CD14-positive monocyte (primary cell): ENCODE results near the gene SSBP3. TPM values are rescaled to one million over a fixed set of nuclear protein-coding genes. Genes with fewer than 3 reads are reported as not detected.
A peak's percentile ranks its signal among the peaks of the same experiment; 100 is the strongest.

Experiments
- DNase-seq, 3 donors: peaks; one replicate each; pipeline ENCODE4 v3.0.0-alpha.2; 2011 to 2022
- H2AFZ ChIP-seq: 2 replicates; pipeline ENCODE4 v1.6.0; 2012; ENCODE audit warnings: mild to moderate bottlenecking, low read depth, low read length, inconsistent platforms; ENCODE audit not compliant: insufficient read depth, poor library complexity, severe bottlenecking
- H3K27ac ChIP-seq, 2 donors: 1 replicate in 1 of 2; 2 replicates in 1 of 2; pipeline ENCODE4 v1.5.1; 2012 to 2013; ENCODE audit warnings: low read length in 2 of 2, control low read depth in 1 of 2, inconsistent platforms in 1 of 2, low read depth in 1 of 2, mild to moderate bottlenecking in 1 of 2
- H3K27me3 ChIP-seq, 2 donors: one replicate each; pipeline versions ENCODE4 v1.6.0 to v1.6.1; 2011 to 2013; ENCODE audit warnings: low read length in 2 of 2; ENCODE audit not compliant: control insufficient read depth in 2 of 2, insufficient read depth in 2 of 2
- H3K36me3 ChIP-seq, 2 donors: replicated peaks in 1 of 2; 1 replicate in 1 of 2; 2 replicates in 1 of 2; pipeline versions ENCODE4 v1.5.1 to v1.6.1; 2012 to 2013; ENCODE audit warnings: low read length in 2 of 2, control low read depth in 1 of 2, inconsistent platforms in 1 of 2, mild to moderate bottlenecking in 1 of 2; ENCODE audit not compliant: insufficient read depth in 2 of 2, control insufficient read depth in 1 of 2
- H3K4me1 ChIP-seq, 2 donors: 1 replicate in 1 of 2; 2 replicates in 1 of 2; pipeline versions ENCODE4 v1.5.1 to v1.6.1; 2012 to 2013; ENCODE audit warnings: low read length in 2 of 2, control low read depth in 1 of 2, inconsistent platforms in 1 of 2, mild to moderate bottlenecking in 1 of 2, moderate library complexity in 1 of 2; ENCODE audit not compliant: insufficient read depth in 2 of 2, control insufficient read depth in 1 of 2
- H3K4me2 ChIP-seq: replicated peaks from 2 replicates; pipeline ENCODE3; 2012; ENCODE audit warnings: low read length, moderate library complexity, mild to moderate bottlenecking; ENCODE audit not compliant: poor library complexity, severe bottlenecking; ENCODE audit errors: extremely low read depth
- H3K4me3 ChIP-seq, 3 experiments: fragments of 200-600 bp in 1 of 3; sonication (generic) in 1 of 3; replicated peaks in 1 of 3; 1 replicate in 2 of 3; 2 replicates in 1 of 3; pipeline ENCODE4 v1.5.1; 2011 to 2013; ENCODE audit warnings: low read length in 3 of 3, mild to moderate bottlenecking in 3 of 3, control low read depth in 2 of 3, low read depth in 2 of 3, inconsistent platforms in 1 of 3, moderate library complexity in 1 of 3
- H3K79me2 ChIP-seq: 2 replicates; pipeline ENCODE4 v1.6.0; 2012; ENCODE audit warnings: mild to moderate bottlenecking, control low read depth, inconsistent platforms, low read length, moderate library complexity; ENCODE audit not compliant: insufficient read depth
- H3K9ac ChIP-seq: 2 replicates; pipeline ENCODE4 v1.6.0; 2017; ENCODE audit warnings: low read length, mild to moderate bottlenecking; ENCODE audit not compliant: insufficient read depth, poor library complexity, severe bottlenecking
- H3K9me3 ChIP-seq, 2 donors: replicated peaks in 1 of 2; 1 replicate in 1 of 2; 2 replicates in 1 of 2; pipeline versions ENCODE4 v1.5.1 to v1.6.1; 2012 to 2013; ENCODE audit warnings: low read length in 2 of 2, control low read depth in 1 of 2; ENCODE audit not compliant: control insufficient read depth in 1 of 2, insufficient read depth in 1 of 2
- H4K20me1 ChIP-seq: 2 replicates; pipeline ENCODE4 v1.6.0; 2012; ENCODE audit warnings: mild to moderate bottlenecking, low read length, control low read depth, moderate library complexity; ENCODE audit not compliant: insufficient read depth
- H3K27ac Mint-ChIP-seq, 7 donors: one replicate each; pipeline ENCODE4 v1.8.0; 2020; ENCODE audit warnings: mild to moderate bottlenecking in 7 of 7, mixed read lengths in 7 of 7, moderate library complexity in 6 of 7, inconsistent platforms in 2 of 7
- H3K27me3 Mint-ChIP-seq, 3 donors: one replicate each; pipeline ENCODE4 v1.8.0; 2021 to 2022; ENCODE audit warnings: low read depth in 3 of 3, mild to moderate bottlenecking in 3 of 3, mixed read lengths in 3 of 3, moderate library complexity in 3 of 3, inconsistent platforms in 1 of 3
- H3K36me3 Mint-ChIP-seq, 2 donors: one replicate each; pipeline ENCODE4 v1.8.0; 2020; ENCODE audit warnings: mixed read lengths in 2 of 2, inconsistent platforms in 1 of 2, mild to moderate bottlenecking in 1 of 2
- H3K4me1 Mint-ChIP-seq: one replicate; pipeline ENCODE4 v1.8.0; 2020; ENCODE audit warnings: mild to moderate bottlenecking, mixed read lengths
- H3K4me3 Mint-ChIP-seq, 2 donors: one replicate each; pipeline ENCODE4 v1.8.0; 2020; ENCODE audit warnings: mild to moderate bottlenecking in 2 of 2, mixed read lengths in 2 of 2, moderate library complexity in 1 of 2
- H3K9me3 Mint-ChIP-seq, 7 donors: one replicate each; pipeline ENCODE4 v1.8.0; 2020 to 2022; ENCODE audit warnings: mixed read lengths in 7 of 7, mild to moderate bottlenecking in 6 of 7, moderate library complexity in 6 of 7, inconsistent platforms in 2 of 7
- WGBS: methylation state at CpG from one replicate; pipeline ENCODE4 v1.1.5; 2013; ENCODE audit warnings: missing lambda C conversion rate; ENCODE audit not compliant: insufficient coverage; 5-methylcytosine and 5-hydroxymethylcytosine counted together
- intact Hi-C, 2 donors: fragments of 100-400 bp; cut with micrococcal nuclease; formaldehyde crosslinking; loops; one replicate each; pipeline versions ENCODE4 v1.15.0 to v1.15.1; 2023
- polyA plus RNA-seq, 3 donors: library from polyadenylated mRNA; depleted of rRNA in 1 of 3; unstranded in 2 of 3; stranded (reverse) in 1 of 3; fragments of 300-500 nt in 2 of 3; fragments of >200 nt in 1 of 3; fragmentation: Illumina TruSeq in 2 of 3; gene quantifications; 1 replicate in 2 of 3; 2 replicates in 1 of 3; pipeline ENCODE4 v1.2.3, GENCODE V29; 2012 to 2021
- TF ChIP-seq, protein P1 (sequence below): fragments of 200-600 bp; IDR thresholded peaks from one replicate; pipeline ENCODE4 v1.8.0; 2022; ENCODE audit warnings: antibody characterized with exemption, mild to moderate bottlenecking

The SSBP3 gene
- polyA plus RNA-seq, 3 donors = 4.1 to 30.7 (median 4.3) TPM

DNA sequence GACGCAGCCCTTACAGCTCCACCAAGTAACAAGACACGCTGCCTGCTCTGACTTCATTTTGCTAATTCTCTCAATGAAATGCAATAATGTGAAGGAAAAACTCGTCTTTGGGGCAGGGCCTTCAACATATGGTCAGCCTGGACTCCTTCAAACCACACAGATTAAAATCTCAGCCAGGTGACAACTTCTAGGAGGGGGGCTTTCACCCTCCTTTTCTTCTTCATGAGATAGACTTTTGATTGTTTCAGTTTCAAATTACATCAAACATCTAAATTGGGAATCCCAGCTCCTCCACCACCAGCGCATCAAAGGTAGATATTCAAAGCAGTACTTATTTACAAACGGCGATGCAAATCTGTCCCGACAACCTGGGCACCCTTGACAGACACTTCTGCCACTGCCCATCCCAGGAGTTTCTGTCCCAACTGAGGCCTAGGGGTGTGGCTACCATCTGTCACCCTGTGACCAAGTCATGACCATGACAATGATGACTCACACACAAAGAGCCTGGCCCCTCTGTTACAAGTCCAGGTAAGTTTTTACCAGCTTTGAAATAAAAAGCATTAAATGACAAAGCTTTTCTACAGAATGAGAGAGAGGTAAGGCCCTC lies 29.7 kb downstream of the SSBP3 start:
- no peak overlapping the region for H3K4me3 ChIP-seq
- H4K20me1 ChIP-seq = peaks cover 96% of the 10 kb centered on the region
- H3K4me1 Mint-ChIP-seq = peaks cover 45% of the 10 kb centered on the region
- peaks cover 11 to 22% of the 10 kb centered on the region in 2 donors for H3K4me1 ChIP-seq
- H3K9me3 ChIP-seq = no peaks in the 10 kb centered on the region
- peak in 1 of 3 donors; percentile 30 for DNase-seq
- H3K4me2 ChIP-seq = no peak overlapping the region
- H3K27me3 ChIP-seq = no peaks in the 10 kb centered on the region
- H3K36me3 Mint-ChIP-seq = peaks cover 15 to 38% of the 10 kb centered on the region in 2 donors
- H3K79me2 ChIP-seq = peaks cover 8% of the 10 kb centered on the region
- H2AFZ ChIP-seq = no peak overlapping the region
- H3K9ac ChIP-seq = no peak overlapping the region
- H3K27ac ChIP-seq = no peak overlapping the region
- peaks cover 3 to 12% of the 10 kb centered on the region in 2 donors for H3K36me3 ChIP-seq
- H3K27me3 Mint-ChIP-seq = peaks cover 1 to 5% (median 3%) of the 10 kb centered on the region in 3 donors
- intact Hi-C loops = no loop called here
- H3K4me3 Mint-ChIP-seq = no peak overlapping the region
- peaks cover 0 to 2% (median 0%) of the 10 kb centered on the region in 7 donors for H3K9me3 Mint-ChIP-seq
- TF ChIP-seq, protein P1, sequence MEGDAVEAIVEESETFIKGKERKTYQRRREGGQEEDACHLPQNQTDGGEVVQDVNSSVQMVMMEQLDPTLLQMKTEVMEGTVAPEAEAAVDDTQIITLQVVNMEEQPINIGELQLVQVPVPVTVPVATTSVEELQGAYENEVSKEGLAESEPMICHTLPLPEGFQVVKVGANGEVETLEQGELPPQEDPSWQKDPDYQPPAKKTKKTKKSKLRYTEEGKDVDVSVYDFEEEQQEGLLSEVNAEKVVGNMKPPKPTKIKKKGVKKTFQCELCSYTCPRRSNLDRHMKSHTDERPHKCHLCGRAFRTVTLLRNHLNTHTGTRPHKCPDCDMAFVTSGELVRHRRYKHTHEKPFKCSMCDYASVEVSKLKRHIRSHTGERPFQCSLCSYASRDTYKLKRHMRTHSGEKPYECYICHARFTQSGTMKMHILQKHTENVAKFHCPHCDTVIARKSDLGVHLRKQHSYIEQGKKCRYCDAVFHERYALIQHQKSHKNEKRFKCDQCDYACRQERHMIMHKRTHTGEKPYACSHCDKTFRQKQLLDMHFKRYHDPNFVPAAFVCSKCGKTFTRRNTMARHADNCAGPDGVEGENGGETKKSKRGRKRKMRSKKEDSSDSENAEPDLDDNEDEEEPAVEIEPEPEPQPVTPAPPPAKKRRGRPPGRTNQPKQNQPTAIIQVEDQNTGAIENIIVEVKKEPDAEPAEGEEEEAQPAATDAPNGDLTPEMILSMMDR = no peak
- H3K27ac Mint-ChIP-seq = peak overlapping the region in 1 of 7 donors; percentile 16
- WGBS = 94% methylated on average over 3 of the region's 7 CpGs

DNA sequence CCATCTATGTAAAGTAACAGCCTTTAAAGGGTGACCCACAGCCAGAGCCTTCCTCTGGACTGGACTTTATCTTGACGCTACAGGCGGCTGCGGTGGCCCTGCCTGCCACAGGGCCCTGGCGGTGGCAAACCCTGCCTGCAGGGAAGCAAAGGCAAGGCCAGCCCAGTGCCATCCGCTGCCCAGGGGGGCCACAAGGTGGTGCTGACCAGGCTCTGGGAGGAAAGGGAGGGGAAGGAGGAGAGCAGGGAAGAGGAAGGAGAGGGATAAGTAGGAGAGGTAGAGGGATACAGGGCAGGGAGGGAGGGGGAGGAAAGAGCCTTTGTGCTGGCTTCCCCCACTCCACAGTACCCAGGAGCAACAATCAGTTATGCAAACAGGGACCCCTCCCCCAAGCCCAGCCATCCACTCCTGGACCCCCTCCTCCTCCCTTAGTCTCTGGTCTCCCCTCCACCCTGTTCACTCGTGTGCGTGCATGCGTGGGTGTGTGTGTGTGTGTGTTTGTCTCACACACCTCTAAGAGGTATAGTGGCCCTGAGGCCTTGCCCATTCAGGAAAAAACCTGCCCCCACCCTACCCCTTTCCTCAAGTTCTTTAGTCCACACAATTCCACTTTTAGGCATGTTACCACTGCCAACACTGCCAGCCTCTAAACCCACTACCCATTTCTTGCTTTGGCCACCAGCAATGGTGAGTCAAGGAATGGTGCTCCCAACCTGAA lies 30.3 kb downstream of the SSBP3 start:
- H3K4me1 Mint-ChIP-seq = peaks cover 49% of the 10 kb centered on the region
- no peaks in the 10 kb centered on the region for H3K27me3 ChIP-seq
- H3K9me3 Mint-ChIP-seq = peaks cover 0 to 2% (median 0%) of the 10 kb centered on the region in 7 donors
- TF ChIP-seq, protein P1 = no peak
- 67% methylated on average over 5 of the region's 8 CpGs for WGBS
- no peak overlapping the region for H2AFZ ChIP-seq
- peaks cover 12 to 32% of the 10 kb centered on the region in 2 donors for H3K36me3 Mint-ChIP-seq
- peak overlapping the region in 1 of 7 donors; percentile 9 for H3K27ac Mint-ChIP-seq
- no peak for DNase-seq
- H3K27ac ChIP-seq = no peak overlapping the region
- H3K4me3 Mint-ChIP-seq = no peak overlapping the region
- H4K20me1 ChIP-seq = peaks cover 96% of the 10 kb centered on the region
- H3K27me3 Mint-ChIP-seq = peaks cover 3 to 5% (median 4%) of the 10 kb centered on the region in 3 donors
- intact Hi-C loops = no loop called here
- no peaks in the 10 kb centered on the region for H3K9me3 ChIP-seq
- H3K4me1 ChIP-seq = peaks cover 11 to 22% of the 10 kb centered on the region in 2 donors
- H3K4me2 ChIP-seq = no peak overlapping the region
- H3K79me2 ChIP-seq = peaks cover 8% of the 10 kb centered on the region
- H3K36me3 ChIP-seq = peaks cover 3 to 8% of the 10 kb centered on the region in 2 donors
- no peak overlapping the region for H3K4me3 ChIP-seq
- H3K9ac ChIP-seq = no peak overlapping the region
